GM18520 (cell line): ENCODE results near the gene PTBP2.
"Not testable (repeated sequence)": the region's sequence is repeated elsewhere in the genome, so short reads cannot be mapped to it uniquely, and the experiment has no call there.

ENCODE experiments used
- ATAC-seq: cut with Tn5 transposase; IDR thresholded peaks from one replicate; pipeline ENCODE4 v1.9.1; 2021; ENCODE audit not compliant: unreplicated experiment

The PTBP2 gene

GRCh38 chr1:96727860-96728259 is 6.3 kb downstream of the PTBP2 start:
- ATAC-seq: no peak

- no peak for ATAC-seq
These were observed 9.2 kb downstream of the PTBP2 start for GRCh38 chr1:96730574-96731298.

- no peak for ATAC-seq
These were observed 19.8 kb downstream of the PTBP2 start for GRCh38 chr1:96741335-96741734.

GRCh38 chr1:96746440-96747420 is 25.1 kb downstream of the PTBP2 start:
- ATAC-seq: no peak

GRCh38 chr1:96747565-96747964 is 26.0 kb downstream of the PTBP2 start:
- no peak for ATAC-seq

GRCh38 chr1:96748078-96748477 is 26.5 kb downstream of the PTBP2 start:
- no peak for ATAC-seq

- no peak for ATAC-seq
These were observed 28.0 kb downstream of the PTBP2 start for GRCh38 chr1:96749618-96750017.

- no peak for ATAC-seq
These were observed 30.8 kb downstream of the PTBP2 start for GRCh38 chr1:96752394-96752793.

GRCh38 chr1:96756789-96757188 is 35.2 kb downstream of the PTBP2 start:
- no peak for ATAC-seq

GRCh38 chr1:96762586-96762985 is 41.0 kb downstream of the PTBP2 start:
- not testable (repeated sequence) for ATAC-seq

- ATAC-seq: no peak
These were observed 41.9 kb downstream of the PTBP2 start for GRCh38 chr1:96763514-96763913.

GRCh38 chr1:96764469-96764868 is 42.9 kb downstream of the PTBP2 start:
- no peak for ATAC-seq

GRCh38 chr1:96771847-96772246 is 50.3 kb downstream of the PTBP2 start:
- no peak for ATAC-seq

GRCh38 chr1:96772349-96772748 is 50.8 kb downstream of the PTBP2 start:
- no peak for ATAC-seq

GRCh38 chr1:96772972-96773371 is 51.4 kb downstream of the PTBP2 start:
- ATAC-seq: no peak

GRCh38 chr1:96782206-96782605 is 60.6 kb downstream of the PTBP2 start:
- ATAC-seq: no peak

GRCh38 chr1:96782856-96783255 is 61.3 kb downstream of the PTBP2 start:
- no peak for ATAC-seq

GRCh38 chr1:96790599-96790998 is 69.0 kb downstream of the PTBP2 start:
- no peak for ATAC-seq

- no peak for ATAC-seq
These were observed 70.6 kb downstream of the PTBP2 start for GRCh38 chr1:96792220-96792619.

GRCh38 chr1:96801696-96802095 is 80.1 kb downstream of the PTBP2 start:
- not testable (repeated sequence) for ATAC-seq

- no peak for ATAC-seq
These were observed 83.1 kb downstream of the PTBP2 start for GRCh38 chr1:96804648-96805047.

GRCh38 chr1:96808191-96808590 is 86.6 kb downstream of the PTBP2 start:
- ATAC-seq: no peak
